GM18858 (cell line): ENCODE data around the gene ITPRIP.

Source experiments
- ATAC-seq: cut with Tn5 transposase; IDR thresholded peaks from one replicate; pipeline ENCODE4 v1.9.1; 2021; ENCODE audit not compliant: unreplicated experiment

The ITPRIP gene

GRCh38 chr10:104326991-104327610, 11.2 kb downstream of the ITPRIP start:
- no peak for ATAC-seq

- no peak for ATAC-seq
Measured at GRCh38 chr10:104325436-104326435, 12.5 kb downstream of the ITPRIP start.

- no peak for ATAC-seq
Measured at GRCh38 chr10:104324931-104325330, 13.3 kb downstream of the ITPRIP start.

- no peak for ATAC-seq
Measured at GRCh38 chr10:104324221-104324686, 14.0 kb downstream of the ITPRIP start.

- no peak for ATAC-seq
Measured at GRCh38 chr10:104323760-104324201, 14.5 kb downstream of the ITPRIP start.

GRCh38 chr10:104323085-104323484, 15.2 kb downstream of the ITPRIP start:
- ATAC-seq: no peak

GRCh38 chr10:104322416-104322782, 15.9 kb downstream of the ITPRIP start:
- ATAC-seq: no peak

GRCh38 chr10:104321725-104322415, 16.4 kb downstream of the ITPRIP start:
- ATAC-seq: no peak

- ATAC-seq: no peak
Measured at GRCh38 chr10:104321226-104321625, 17.0 kb downstream of the ITPRIP start.

- no peak for ATAC-seq
Measured at GRCh38 chr10:104318810-104319741, 19.2 kb downstream of the ITPRIP start.

GRCh38 chr10:104318326-104318725, 19.9 kb downstream of the ITPRIP start:
- no peak for ATAC-seq

- no peak for ATAC-seq
Measured at GRCh38 chr10:104317726-104318299, 20.5 kb downstream of the ITPRIP start.

- ATAC-seq: no peak
Measured at GRCh38 chr10:104317269-104317710, 21.0 kb downstream of the ITPRIP start.

- no peak for ATAC-seq
Measured at GRCh38 chr10:104316321-104317099, 21.8 kb downstream of the ITPRIP start.

GRCh38 chr10:104315486-104315921, 22.8 kb downstream of the ITPRIP start:
- ATAC-seq: no peak

- ATAC-seq: no peak
Measured at GRCh38 chr10:104314591-104315485, 23.4 kb downstream of the ITPRIP start.

GRCh38 chr10:104311184-104311720, 27.0 kb downstream of the ITPRIP start:
- no peak for ATAC-seq
